Measurements from ENCODE around the gene CRNKL1.

CRNKL1 gene

GRCh38 chr20:20052074-20052970 lies at the start of gene CRNKL1, which contains the start of gene CFAP61:
Gene CRNKL1 (minus strand): TSS chr20:20052466. CDS start chr20:20052342, 124 bp downstream.
Gene CFAP61 (plus strand): TSS chr20:20052532. CDS start chr20:20056654, 4,122 bp downstream.
- DNase-seq: peak; percentile 93

DNA sequence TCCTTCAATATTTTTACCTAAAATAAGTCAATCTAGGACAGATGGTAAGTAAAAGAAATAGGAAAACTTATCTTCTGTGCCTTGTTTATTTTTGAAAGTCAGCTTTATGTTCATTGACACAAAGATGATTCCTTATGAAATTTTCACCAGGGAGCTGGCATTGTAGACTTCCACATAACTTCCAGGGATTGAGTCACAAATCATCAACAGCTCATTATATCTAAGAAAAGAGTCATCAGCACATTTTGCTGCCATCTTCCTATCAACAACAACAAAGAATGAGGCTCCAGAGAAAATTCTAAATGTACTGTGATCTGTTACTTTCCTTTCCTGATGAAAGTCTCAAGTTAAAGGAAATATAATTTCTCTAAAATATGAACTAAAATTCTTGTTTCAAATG lies 48.6 kb upstream of the CRNKL1 start:
- DNase-seq: no peak

- no peak for DNase-seq
Observed at GRCh38 chr20:20096421-20096820, 44.2 kb upstream of the CRNKL1 start.

GRCh38 chr20:20095114-20095872 lies 43.0 kb upstream of the CRNKL1 start:
- DNase-seq: no peak

- DNase-seq: no peak
Observed at GRCh38 chr20:20094410-20094809, 42.1 kb upstream of the CRNKL1 start.

GRCh38 chr20:20092827-20093226 lies 40.6 kb upstream of the CRNKL1 start:
- DNase-seq: no peak

GRCh38 chr20:20089939-20090338 lies 37.7 kb upstream of the CRNKL1 start:
- no peak for DNase-seq

DNA sequence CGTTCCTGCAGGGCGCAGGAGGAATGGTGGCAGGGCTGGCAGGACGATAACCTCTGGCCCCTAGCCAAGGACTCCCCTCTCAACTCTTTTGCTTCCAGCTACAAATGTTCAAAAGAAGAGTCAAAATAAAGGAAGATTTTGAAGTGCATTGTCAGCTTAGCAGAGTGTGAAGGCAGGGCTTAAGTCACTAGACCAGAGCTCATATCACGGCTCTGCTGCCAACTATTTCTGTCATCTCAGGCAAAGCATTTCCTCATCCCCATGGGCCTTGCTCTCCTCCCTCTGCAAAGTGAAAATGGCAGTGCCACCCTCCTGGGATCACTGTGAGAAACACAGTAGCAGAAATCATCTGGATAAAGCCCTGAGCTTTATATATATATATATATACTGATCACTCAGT lies 36.8 kb upstream of the CRNKL1 start:
- DNase-seq: no peak

- no peak for DNase-seq
Observed at GRCh38 chr20:20085812-20086211, 33.5 kb upstream of the CRNKL1 start.

DNA sequence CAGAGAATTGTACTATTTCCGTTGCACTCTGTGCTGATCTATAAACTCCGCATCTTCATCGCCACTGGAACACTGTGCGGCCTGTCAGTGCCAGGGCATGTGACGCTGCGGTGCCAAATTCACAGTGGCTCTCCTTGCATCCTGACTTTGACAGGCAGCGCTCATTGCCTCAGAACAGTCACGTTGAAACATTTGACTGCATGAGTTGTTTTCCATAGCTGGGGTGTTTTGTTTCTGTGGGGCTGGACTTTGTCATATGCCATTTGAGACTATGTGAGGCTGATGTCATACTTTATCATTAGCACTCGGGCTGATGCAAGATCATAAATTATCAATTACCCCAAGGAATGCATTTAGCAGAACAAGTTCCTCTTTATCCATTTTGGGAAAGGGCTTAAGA lies 32.8 kb upstream of the CRNKL1 start:
- DNase-seq: no peak

GRCh38 chr20:20084296-20084752 lies 32.1 kb upstream of the CRNKL1 start:
- no peak for DNase-seq

DNA sequence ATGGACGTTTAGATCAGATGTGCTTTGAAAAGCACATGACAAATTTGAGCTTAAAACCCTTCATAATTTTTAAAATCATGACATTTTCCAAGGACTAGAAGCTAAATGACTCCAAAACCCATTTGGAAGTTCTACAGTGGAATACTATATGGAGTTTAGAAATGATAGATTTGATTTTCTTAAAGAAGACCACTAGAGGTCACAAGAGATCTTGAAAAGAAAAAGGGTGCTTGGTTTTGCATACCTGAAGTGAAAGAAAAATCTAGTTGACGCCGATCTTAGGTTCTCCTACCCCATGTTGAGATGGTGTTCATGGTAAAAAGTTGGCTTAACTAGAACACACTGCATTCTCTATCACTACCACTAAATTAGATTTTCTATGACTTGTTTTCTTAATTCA lies 31.5 kb upstream of the CRNKL1 start:
- DNase-seq: no peak

GRCh38 chr20:20079102-20079784 lies 27.0 kb upstream of the CRNKL1 start:
- DNase-seq: no peak

- DNase-seq: no peak
Observed at GRCh38 chr20:20078041-20078440, 25.8 kb upstream of the CRNKL1 start.

DNA sequence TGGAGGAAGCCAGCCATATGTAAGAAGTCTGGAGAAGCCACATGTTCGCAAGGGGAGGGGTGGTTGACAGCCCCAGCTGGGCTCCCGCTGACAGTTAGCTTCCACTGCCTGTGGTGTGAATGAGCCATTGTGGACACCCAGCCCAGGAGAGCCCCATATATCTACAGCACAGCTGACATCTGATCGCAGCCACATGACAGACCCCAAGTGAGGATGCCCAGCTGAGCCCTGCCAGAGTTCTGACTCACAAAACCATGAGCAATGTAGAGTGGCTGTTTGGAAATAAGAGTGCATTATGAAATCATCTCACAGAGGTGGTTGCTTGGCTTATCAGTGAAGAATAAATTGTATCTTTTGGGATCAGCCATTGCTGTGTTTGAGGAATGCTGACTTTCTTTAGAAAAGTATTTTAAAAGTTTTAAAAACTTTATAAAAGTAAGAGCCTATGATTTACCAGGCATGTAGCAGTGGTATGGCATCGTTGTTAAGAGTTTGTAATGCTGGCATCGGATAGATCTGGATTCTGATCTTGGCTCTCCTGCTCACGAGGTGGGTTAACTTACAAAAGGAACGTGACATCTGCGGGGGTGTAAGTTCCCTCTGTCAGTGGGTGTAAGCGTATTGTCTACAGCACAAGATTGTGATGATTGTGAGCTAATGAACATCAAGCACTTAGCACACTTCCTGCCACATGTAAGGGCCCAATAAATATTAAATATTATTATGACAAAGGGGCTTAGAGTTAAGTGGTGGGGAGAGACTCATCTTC lies 24.2 kb upstream of the CRNKL1 start:
- no peak for DNase-seq

DNA sequence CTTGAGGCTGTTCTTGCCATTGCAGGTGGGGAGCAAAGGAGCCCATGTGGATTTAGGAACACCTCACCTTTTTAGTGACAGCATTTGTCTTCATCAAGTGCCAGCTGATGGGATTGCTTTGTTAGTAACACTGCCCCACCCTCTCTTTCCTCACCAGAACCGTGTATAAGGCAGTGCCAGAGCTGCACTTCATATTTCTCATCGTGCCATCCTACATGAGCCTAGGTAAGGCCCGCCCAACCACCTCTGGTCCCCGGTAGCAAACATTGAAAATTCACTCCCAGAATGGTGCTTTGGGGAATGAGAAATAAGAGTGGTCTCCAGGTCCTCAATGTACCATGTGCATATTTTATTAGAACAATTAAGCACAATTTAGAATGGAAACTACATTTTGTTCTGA lies 22.8 kb upstream of the CRNKL1 start:
- no peak for DNase-seq

DNA sequence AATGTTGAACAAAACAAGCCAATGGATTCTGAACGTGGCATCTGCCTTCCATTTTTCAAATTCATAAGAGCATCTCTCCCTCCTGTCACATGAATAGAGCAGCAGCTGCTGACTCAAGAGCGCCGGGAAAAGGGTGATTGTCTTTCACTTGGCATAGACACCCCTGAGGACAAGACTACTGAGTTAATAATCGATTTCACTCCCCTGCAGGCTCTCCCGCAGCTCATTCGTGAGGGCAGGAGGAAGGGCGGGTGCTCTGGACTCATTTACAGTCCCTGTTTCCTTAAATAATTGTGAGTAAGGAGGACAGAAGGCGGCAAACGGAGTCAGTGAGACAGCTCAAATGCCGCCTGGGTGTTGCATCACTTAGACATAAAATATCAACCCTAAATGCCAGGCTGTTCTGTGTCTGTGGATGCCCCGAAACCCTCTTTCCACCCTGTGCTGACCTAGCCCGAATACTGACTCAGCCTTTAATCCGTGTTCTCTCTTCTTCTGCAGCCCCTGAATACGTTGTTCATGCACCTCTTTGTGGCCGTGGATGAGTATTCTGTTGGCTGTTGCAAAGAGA lies 21.6 kb upstream of the CRNKL1 start:
- DNase-seq: no peak

GRCh38 chr20:20070871-20071726 lies 18.8 kb upstream of the CRNKL1 start:
- DNase-seq: no peak

DNA sequence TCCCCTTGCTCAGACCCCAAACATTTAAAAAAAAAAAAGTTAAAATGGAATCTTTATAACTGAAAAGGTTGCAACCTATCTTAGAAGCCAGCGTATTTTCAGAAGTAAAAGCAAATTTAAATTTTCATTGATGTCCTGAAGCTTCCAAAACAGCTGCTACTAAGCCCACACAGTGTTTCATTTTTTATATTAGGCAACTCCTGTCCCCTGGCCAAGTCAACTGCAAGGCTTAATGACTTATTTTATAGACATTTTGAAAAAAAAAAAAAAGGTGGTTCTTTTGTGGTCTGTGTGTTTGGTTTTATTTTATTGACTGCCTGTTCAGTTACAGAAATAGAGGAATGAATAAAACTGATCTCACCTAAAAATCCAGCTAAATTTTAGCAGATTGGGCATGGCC lies 13.1 kb upstream of the CRNKL1 start:
- no peak for DNase-seq

DNA sequence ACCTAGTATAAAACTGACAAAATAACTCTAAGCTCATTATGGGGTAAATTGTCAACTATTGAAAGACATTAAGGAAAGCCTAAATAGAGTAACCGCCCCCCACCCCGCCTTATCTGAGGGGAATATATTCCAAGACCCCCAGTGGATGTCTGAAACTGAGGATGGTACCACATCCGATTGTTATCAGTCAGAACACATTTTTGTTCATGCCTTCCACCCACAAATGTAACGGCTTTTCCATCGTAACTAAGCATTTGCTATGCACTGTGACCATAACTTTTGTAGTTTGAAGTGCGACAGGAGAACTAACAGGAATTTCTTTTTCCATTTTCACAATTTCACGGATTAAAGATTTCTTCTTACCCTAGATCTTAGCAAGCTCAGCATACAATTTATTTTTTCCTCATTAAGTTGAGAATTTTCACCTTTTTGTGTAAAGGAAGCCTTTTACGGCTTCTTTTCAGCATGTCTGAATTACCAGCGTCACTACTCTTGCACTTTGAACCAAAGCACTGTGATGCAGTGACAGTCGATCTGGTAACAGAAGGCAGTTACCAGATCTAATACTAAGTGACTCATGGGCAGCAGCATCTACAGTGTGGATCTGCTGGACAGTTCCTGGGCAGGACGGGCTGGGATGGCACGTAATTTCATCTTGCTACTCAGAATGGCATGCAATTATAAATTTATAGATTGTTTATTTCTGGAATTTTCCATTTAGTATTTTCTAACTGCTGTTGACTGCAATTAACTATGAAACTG lies 11.9 kb upstream of the CRNKL1 start:
- DNase-seq: no peak

Measured in GOT3 (cell line).